Measurements from ENCODE around the gene CTSD. TPM values are rescaled to one million over a fixed set of nuclear protein-coding genes. Genes with fewer than 3 reads are reported as not detected.
A peak's percentile ranks its signal among the peaks of the same experiment; 100 is the strongest.

CTSD gene
- total RNA-seq, 1 experiment from 2014 or later = 127 TPM

GRCh38 chr11:1736447-1736992 is 27.2 kb downstream of the CTSD start:
- H3K27ac ChIP-seq (ENCODE audit: low read depth, low read length) = no peak overlapping the region
- no peaks in the 10 kb centered on the region for H4K20me1 ChIP-seq (ENCODE audit: insufficient read depth)
- peak; percentile 34; the same call in 1 of the 2 replicates for ATAC-seq
- no peak overlapping the region for H3K9ac ChIP-seq (ENCODE audit: low read length)
- POLR2A ChIA-PET = no interaction called here
- H3K36me3 ChIP-seq (ENCODE audit: control insufficient read depth in 1 of 2, insufficient read depth in 2 of 2, low read length in 2 of 2) = no peaks in the 10 kb centered on the region
- no TSS peak for BruUV-seq (replicated peaks)
- RAD21 ChIA-PET (ENCODE audit: low non-redundant PET in 1 of 2, low total read pairs in 2 of 2, uncharacterized antibody in 2 of 2, unreplicated experiment in 2 of 2) = no interaction called here
- no peaks in the 10 kb centered on the region for H3K9me2 ChIP-seq (ENCODE audit: insufficient read depth)
- intact Hi-C loops (cut with micrococcal nuclease) = no loop called here
- no peak overlapping the region for H3K4me2 ChIP-seq (ENCODE audit: low read length)
- H3K9me3 ChIP-seq (ENCODE audit: control insufficient read depth in 1 of 2, insufficient read depth in 1 of 2, low read depth in 1 of 2, low read length in 2 of 2) = peaks cover 12 to 14% of the 10 kb centered on the region in 2 experiments; a peak in 3 of 4 replicates
- no peaks in the 10 kb centered on the region for H3K4me1 ChIP-seq (ENCODE audit: control insufficient read depth in 1 of 2, insufficient read depth in 2 of 2, low read length in 2 of 2)
- CTCF ChIA-PET = no interaction called here
- TF ChIP-seq EGR1 (IDR thresholded peaks at IDR 0.05; ENCODE audit: low read depth) (no peak), SP1 (IDR thresholded peaks at IDR 0.05; ENCODE audit: low read depth) (peak; percentile 51), JUND (IDR thresholded peaks at IDR 0.05) (no peak)
- H3K4me3 ChIP-seq (replicated peaks in 1 of 2; ENCODE audit: low read depth in 1 of 2, low read length in 2 of 2) = no peak overlapping the region
- peaks cover 16% of the 10 kb centered on the region; the same call in 1 of the 2 replicates for H3K27me3 ChIP-seq (ENCODE audit: insufficient read depth, low read length)
- H2AFZ ChIP-seq (ENCODE audit: low read depth, low read length, poor library complexity, severe bottlenecking) = no peak overlapping the region
- H3K79me2 ChIP-seq (ENCODE audit: insufficient read depth, low read length) = no peaks in the 10 kb centered on the region
- DNase-seq (ENCODE audit: low read depth, low spot score) = peak; percentile 4

GRCh38 chr11:1735271-1735670 is 28.5 kb downstream of the CTSD start:
- DNase-seq (ENCODE audit: low read depth, low spot score) (no peak), ATAC-seq (no peak)
- H3K9me3 ChIP-seq (ENCODE audit: control insufficient read depth in 1 of 2, insufficient read depth in 1 of 2, low read depth in 1 of 2, low read length in 2 of 2) = peaks cover 12 to 14% of the 10 kb centered on the region in 2 experiments; a peak in 3 of 4 replicates
- H3K27ac ChIP-seq (ENCODE audit: low read depth, low read length) = no peak overlapping the region
- TF ChIP-seq EZH2 (IDR thresholded peaks at IDR 0.05) (no peak), CTCF (IDR thresholded peaks at IDR 0.05 in 2 of 3, conservative IDR thresholded peaks at IDR 0.05 in 1 of 3; ENCODE audit: borderline replicate concordance in 1 of 3, insufficient read depth in 1 of 3, low read depth in 2 of 3, low read length in 2 of 3) (no peak), RAD21 (IDR thresholded peaks at IDR 0.05; ENCODE audit: low read depth) (no peak), EGR1 (IDR thresholded peaks at IDR 0.05; ENCODE audit: low read depth) (no peak), YY1 (IDR thresholded peaks at IDR 0.05; ENCODE audit: extremely low read depth, insufficient replicate concordance, low read depth, low read length) (no peak), CBX3 (IDR thresholded peaks at IDR 0.05; ENCODE audit: low read depth) (no peak), ELF1 (IDR thresholded peaks at IDR 0.05; ENCODE audit: borderline replicate concordance, low read depth) (no peak), FOSL1 (IDR thresholded peaks at IDR 0.05; ENCODE audit: low read depth) (no peak), POLR2AphosphoS5 (IDR thresholded peaks at IDR 0.05; ENCODE audit: low read depth, low read length) (no peak), MAX (IDR thresholded peaks at IDR 0.05) (no peak), SIN3A (IDR thresholded peaks at IDR 0.05; ENCODE audit: low read depth) (no peak)
- H3K27me3 ChIP-seq (ENCODE audit: insufficient read depth, low read length) = peaks cover 9% of the 10 kb centered on the region; the same call in 1 of the 2 replicates
- POLR2A ChIA-PET = no interaction called here
- H3K36me3 ChIP-seq (ENCODE audit: control insufficient read depth in 1 of 2, insufficient read depth in 2 of 2, low read length in 2 of 2) = no peaks in the 10 kb centered on the region
- CTCF ChIA-PET = no interaction called here
- no peak overlapping the region for H2AFZ ChIP-seq (ENCODE audit: low read depth, low read length, poor library complexity, severe bottlenecking)
- no peaks in the 10 kb centered on the region for H3K9me2 ChIP-seq (ENCODE audit: insufficient read depth)
- no TSS peak for BruUV-seq (replicated peaks)
- RAD21 ChIA-PET (ENCODE audit: low non-redundant PET in 1 of 2, low total read pairs in 2 of 2, uncharacterized antibody in 2 of 2, unreplicated experiment in 2 of 2) = no interaction called here
- intact Hi-C loops (cut with micrococcal nuclease) = no loop called here
- H3K9ac ChIP-seq (ENCODE audit: low read length) = no peak overlapping the region
- no peaks in the 10 kb centered on the region for H4K20me1 ChIP-seq (ENCODE audit: insufficient read depth)
- no peaks in the 10 kb centered on the region for H3K79me2 ChIP-seq (ENCODE audit: insufficient read depth, low read length)
- no peak overlapping the region for H3K4me3 ChIP-seq (replicated peaks in 1 of 2; ENCODE audit: low read depth in 1 of 2, low read length in 2 of 2)
- no peak overlapping the region for H3K4me2 ChIP-seq (ENCODE audit: low read length)
- no peaks in the 10 kb centered on the region for H3K4me1 ChIP-seq (ENCODE audit: control insufficient read depth in 1 of 2, insufficient read depth in 2 of 2, low read length in 2 of 2)

Data from HCT116 (cell line).